ENCODE data around the gene PTGER2. TPM values are rescaled to one million over a fixed set of nuclear protein-coding genes. Genes with fewer than 3 reads are reported as not detected.

The PTGER2 gene
- total RNA-seq, 1 donor from 2014 or later = under 0.01 TPM

- no peak for TF ChIP-seq CTCF (IDR thresholded peaks at IDR 0.05; ENCODE audit: insufficient read depth, low read length, severe bottlenecking)
- Histone ChIP-seq H3K27me3 (ENCODE audit: control insufficient read depth, insufficient read depth, low read length) (peaks cover 26% of the 10 kb centered on the region), H3K36me3 (ENCODE audit: control insufficient read depth, insufficient read depth, low read length) (no peaks in the 10 kb centered on the region), H3K4me3 (ENCODE audit: low read depth, low read length) (no peak overlapping the region)
- DNase-seq (ENCODE audit: low read depth) = no peak
- no peak for FAIRE-seq
These were observed 1.2 kb downstream of the PTGER2 start for GRCh38 chr14:52315355-52315718.

GRCh38 chr14:52318062-52318461 lies 4.0 kb downstream of the PTGER2 start:
- H3K36me3 ChIP-seq (ENCODE audit: control insufficient read depth, insufficient read depth, low read length) = no peaks in the 10 kb centered on the region
- TF ChIP-seq CTCF (IDR thresholded peaks at IDR 0.05; ENCODE audit: insufficient read depth, low read length, severe bottlenecking) = no peak
- H3K4me3 ChIP-seq (ENCODE audit: low read depth, low read length) = no peak overlapping the region
- H3K27me3 ChIP-seq (ENCODE audit: control insufficient read depth, insufficient read depth, low read length) = peaks cover 23% of the 10 kb centered on the region
- no peak for FAIRE-seq
- no peak for DNase-seq (ENCODE audit: low read depth)

DNA sequence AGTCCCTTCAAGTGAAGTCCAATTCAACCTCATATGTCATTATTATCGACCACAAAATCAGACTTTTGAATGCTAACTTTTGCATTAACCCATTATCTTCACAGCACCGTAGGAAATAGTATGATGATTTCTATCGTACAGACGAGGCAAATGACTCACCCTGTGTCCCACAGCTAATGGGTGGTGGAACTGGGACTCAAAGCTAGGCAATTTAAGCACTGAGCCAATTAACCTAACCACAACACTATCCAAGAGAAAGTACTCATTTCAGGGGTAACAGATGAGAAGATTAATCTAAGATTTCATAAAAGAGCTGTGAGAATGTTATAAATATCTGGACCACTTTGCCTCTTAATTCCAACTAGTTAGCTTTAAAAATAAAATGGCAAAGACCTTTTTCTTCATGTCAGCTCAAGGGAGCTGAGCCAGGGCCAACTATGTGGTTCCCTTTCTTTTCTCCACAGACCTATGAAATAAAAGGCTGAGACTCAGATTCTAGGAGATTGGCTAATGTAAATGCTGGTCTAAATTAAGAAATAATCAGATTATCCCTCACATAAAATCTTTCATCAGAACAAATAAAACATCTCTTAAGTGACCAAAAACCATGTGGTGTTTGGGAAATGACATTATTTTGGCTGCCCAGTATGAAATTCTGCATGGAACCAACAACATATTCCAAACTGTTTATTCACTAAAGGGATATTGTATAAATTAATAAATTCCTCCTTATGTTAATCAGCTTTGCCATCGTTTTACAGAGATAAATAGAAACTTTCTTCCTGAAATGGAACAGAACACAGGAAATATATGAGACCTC lies 4.9 kb downstream of the PTGER2 start:
- Histone ChIP-seq H3K27me3 (ENCODE audit: control insufficient read depth, insufficient read depth, low read length) (peaks cover 18% of the 10 kb centered on the region), H3K4me3 (ENCODE audit: low read depth, low read length) (no peak overlapping the region), H3K36me3 (ENCODE audit: control insufficient read depth, insufficient read depth, low read length) (no peaks in the 10 kb centered on the region)
- FAIRE-seq = no peak
- no peak for DNase-seq (ENCODE audit: low read depth)
- TF ChIP-seq CTCF (IDR thresholded peaks at IDR 0.05; ENCODE audit: insufficient read depth, low read length, severe bottlenecking) = no peak

DNA sequence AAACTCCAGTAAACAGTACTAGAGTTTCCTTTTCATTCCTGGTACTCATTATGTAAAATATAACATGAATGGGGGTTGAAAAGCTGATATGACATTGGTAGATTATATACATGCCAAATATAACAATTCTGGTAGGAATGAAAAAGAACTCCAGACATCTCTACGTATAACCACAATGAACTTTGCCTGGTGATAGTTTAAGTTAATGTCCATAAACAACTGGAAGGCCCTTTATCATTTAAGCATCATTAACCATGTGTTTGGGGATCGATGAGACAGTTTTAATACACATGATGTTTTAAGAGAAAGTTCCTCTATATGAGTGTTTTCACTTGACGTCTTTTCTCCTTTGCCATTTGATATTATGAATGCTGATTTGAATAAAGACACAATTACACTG lies 5.8 kb downstream of the PTGER2 start:
- FAIRE-seq (no peak), DNase-seq (ENCODE audit: low read depth) (no peak)
- H3K27me3 ChIP-seq (ENCODE audit: control insufficient read depth, insufficient read depth, low read length) = peaks cover 11% of the 10 kb centered on the region
- no peak overlapping the region for H3K4me3 ChIP-seq (ENCODE audit: low read depth, low read length)
- no peak for TF ChIP-seq CTCF (IDR thresholded peaks at IDR 0.05; ENCODE audit: insufficient read depth, low read length, severe bottlenecking)
- no peaks in the 10 kb centered on the region for H3K36me3 ChIP-seq (ENCODE audit: control insufficient read depth, insufficient read depth, low read length)

DNA sequence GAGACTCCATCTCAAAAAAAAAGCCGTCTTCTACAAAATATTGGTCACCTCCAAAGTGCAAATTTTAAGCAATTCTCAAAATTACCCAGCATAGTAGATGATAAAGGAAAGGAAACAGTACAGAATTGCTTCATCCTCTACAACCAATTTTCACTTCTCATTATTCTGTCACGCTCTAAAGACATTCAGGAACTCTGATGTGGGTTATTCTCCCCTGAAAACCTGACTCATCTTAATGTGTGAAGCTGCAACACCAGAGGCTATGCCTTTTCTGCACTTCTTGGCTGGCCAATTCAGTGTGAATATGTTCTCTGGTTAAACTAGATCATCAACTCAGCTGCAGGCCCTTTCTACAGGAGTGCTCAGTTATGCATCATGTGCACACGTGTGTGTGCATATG lies 11.0 kb downstream of the PTGER2 start:
- peak; percentile 83 for FAIRE-seq

More for the DNA sequence above, 11.0 kb downstream of the PTGER2 start:
- DNase-seq (ENCODE audit: low read depth) = peak; percentile 70
- no peak overlapping the region for H3K4me3 ChIP-seq (ENCODE audit: low read depth, low read length)
- no peaks in the 10 kb centered on the region for H3K36me3 ChIP-seq (ENCODE audit: control insufficient read depth, insufficient read depth, low read length)
- H3K27me3 ChIP-seq (ENCODE audit: control insufficient read depth, insufficient read depth, low read length) = no peaks in the 10 kb centered on the region
- TF ChIP-seq CTCF (IDR thresholded peaks at IDR 0.05; ENCODE audit: insufficient read depth, low read length, severe bottlenecking) = no peak

All from bronchial epithelial cell (primary cell).